IPS-20b (cell line): Measurements from ENCODE around the gene FAM174A.
"Not testable (repeated sequence)": the region's sequence is repeated elsewhere in the genome, so short reads cannot be mapped to it uniquely, and the experiment has no call there.

ENCODE experiments used
- H3K27ac ChIP-seq: one replicate; pipeline ENCODE4 v1.5.1; 2013; ENCODE audit warnings: low read length
- H3K27me3 ChIP-seq: 2 replicates; pipeline ENCODE4 v1.6.1; 2013; ENCODE audit warnings: mild to moderate bottlenecking, low read length, inconsistent platforms; ENCODE audit not compliant: insufficient read depth
- H3K36me3 ChIP-seq: 2 replicates; pipeline ENCODE4 v1.6.1; 2013; ENCODE audit warnings: low read depth, mild to moderate bottlenecking, inconsistent platforms, low read length, moderate library complexity; ENCODE audit not compliant: insufficient read depth
- H3K4me1 ChIP-seq: 2 replicates; pipeline ENCODE4 v1.6.1; 2013; ENCODE audit warnings: mild to moderate bottlenecking, control low read depth, inconsistent platforms, low read length, moderate library complexity; ENCODE audit not compliant: insufficient read depth
- H3K4me3 ChIP-seq: 2 replicates; pipeline ENCODE4 v1.5.1; 2013; ENCODE audit warnings: mild to moderate bottlenecking, low read length, inconsistent platforms
- H3K9ac ChIP-seq: 2 replicates; pipeline ENCODE4 v1.6.1; 2013; ENCODE audit warnings: low read depth, mild to moderate bottlenecking, inconsistent platforms, low read length, moderate library complexity
- H3K9me3 ChIP-seq: 2 replicates; pipeline ENCODE4 v1.6.1; 2013; ENCODE audit warnings: mild to moderate bottlenecking, low read depth, low read length, inconsistent platforms; ENCODE audit not compliant: insufficient read depth

The FAM174A gene

DNA sequence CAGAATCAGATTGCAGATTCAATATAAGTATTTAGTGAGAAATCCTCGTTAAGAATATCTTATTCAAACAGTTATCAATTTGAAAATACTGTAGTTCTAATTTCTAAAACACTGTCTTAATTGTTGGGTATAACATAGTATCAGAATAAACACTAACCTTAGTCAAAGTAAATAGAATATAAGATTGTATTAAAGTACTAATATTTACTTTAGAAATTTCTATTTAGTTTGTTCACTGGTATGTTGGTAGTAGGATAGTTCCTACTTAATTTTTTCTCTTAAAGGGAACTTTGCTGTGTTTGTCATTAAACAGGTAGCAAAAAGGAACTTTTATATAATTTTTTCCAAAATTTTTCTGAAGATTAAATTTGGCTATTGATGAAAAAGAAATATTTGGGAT is 42.3 kb downstream of the FAM174A start:
- Histone ChIP-seq H3K27me3 (no peaks in the 10 kb centered on the region), H3K36me3 (no peaks in the 10 kb centered on the region), H3K4me3 (no peak overlapping the region), H3K9ac (no peak overlapping the region), H3K27ac (no peak overlapping the region), H3K4me1 (no peaks in the 10 kb centered on the region), H3K9me3 (no peaks in the 10 kb centered on the region)

GRCh38 chr5:100584069-100584468 is 48.9 kb downstream of the FAM174A start:
- no peak overlapping the region for H3K4me3 ChIP-seq
- H3K27me3 ChIP-seq, result no peaks in the 10 kb centered on the region
- H3K9me3 ChIP-seq, result no peaks in the 10 kb centered on the region
- H3K36me3 ChIP-seq, result no peaks in the 10 kb centered on the region
- H3K4me1 ChIP-seq, result no peaks in the 10 kb centered on the region
- no peak overlapping the region for H3K9ac ChIP-seq
- no peak overlapping the region for H3K27ac ChIP-seq

- Histone ChIP-seq H3K4me1 (no peaks in the 10 kb centered on the region), H3K9me3 (no peaks in the 10 kb centered on the region), H3K9ac (no peak overlapping the region), H3K36me3 (no peaks in the 10 kb centered on the region), H3K27ac (no peak overlapping the region), H3K27me3 (no peaks in the 10 kb centered on the region), H3K4me3 (no peak overlapping the region)
Observed at GRCh38 chr5:100584889-100585288, 49.7 kb downstream of the FAM174A start.

DNA sequence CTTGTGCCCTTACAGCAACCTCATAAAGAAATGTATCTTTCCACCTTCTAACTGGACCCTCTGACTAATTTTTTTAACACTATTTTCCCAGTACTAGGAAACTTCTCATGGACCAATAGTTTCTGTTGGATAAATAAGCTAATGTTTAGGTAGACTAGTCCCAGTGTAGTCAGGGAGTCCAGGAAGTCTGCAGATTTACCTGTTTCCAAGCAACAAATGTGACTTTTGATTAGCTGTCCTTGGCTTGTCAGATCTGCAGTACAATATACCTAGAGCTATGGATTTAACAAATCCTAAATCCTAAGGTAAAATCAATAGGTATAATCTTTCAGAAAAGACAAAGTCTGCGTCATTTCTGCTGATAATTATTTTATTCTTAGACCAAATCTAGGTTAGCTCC is 55.7 kb downstream of the FAM174A start:
- no peaks in the 10 kb centered on the region for H3K27me3 ChIP-seq
- H3K9ac ChIP-seq, result no peak overlapping the region
- no peaks in the 10 kb centered on the region for H3K36me3 ChIP-seq
- no peak overlapping the region for H3K27ac ChIP-seq
- no peaks in the 10 kb centered on the region for H3K9me3 ChIP-seq
- no peaks in the 10 kb centered on the region; the same call in 1 of the 2 replicates for H3K4me1 ChIP-seq
- no peak overlapping the region for H3K4me3 ChIP-seq

- Histone ChIP-seq H3K9me3 (no peaks in the 10 kb centered on the region), H3K4me1 (no peaks in the 10 kb centered on the region; the same call in 1 of the 2 replicates), H3K4me3 (no peak overlapping the region), H3K27ac (no peak overlapping the region), H3K36me3 (no peaks in the 10 kb centered on the region), H3K9ac (no peak overlapping the region), H3K27me3 (no peaks in the 10 kb centered on the region)
Observed at GRCh38 chr5:100595152-100595811, 60.1 kb downstream of the FAM174A start.

GRCh38 chr5:100595812-100596173 is 60.6 kb downstream of the FAM174A start:
- Histone ChIP-seq H3K36me3 (no peaks in the 10 kb centered on the region), H3K4me3 (no peak overlapping the region), H3K4me1 (no peaks in the 10 kb centered on the region; the same call in 1 of the 2 replicates), H3K27ac (no peak overlapping the region), H3K27me3 (no peaks in the 10 kb centered on the region), H3K9me3 (no peaks in the 10 kb centered on the region), H3K9ac (no peak overlapping the region)

DNA sequence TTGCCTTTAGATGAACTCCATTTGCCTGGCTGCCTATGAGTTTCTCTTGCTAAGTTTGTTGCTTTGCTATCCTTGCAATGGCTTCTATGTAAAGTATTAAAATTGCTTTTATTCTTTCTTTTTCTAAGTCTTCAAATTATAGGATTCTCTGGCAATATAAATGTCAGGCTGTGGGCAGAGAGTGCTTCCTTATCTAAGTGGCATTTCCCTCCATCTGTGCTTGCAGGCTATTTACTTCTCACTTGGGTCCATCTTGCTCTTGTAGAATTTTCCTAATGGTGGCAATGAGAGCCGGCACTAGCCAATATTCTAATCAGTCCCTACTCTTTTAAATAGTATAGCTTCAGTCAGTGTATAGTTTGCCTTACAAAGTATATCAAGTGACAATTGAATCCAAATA is 63.3 kb downstream of the FAM174A start:
- Histone ChIP-seq H3K4me3 (no peak overlapping the region), H3K4me1 (no peaks in the 10 kb centered on the region), H3K9me3 (no peaks in the 10 kb centered on the region), H3K27me3 (no peaks in the 10 kb centered on the region), H3K36me3 (no peaks in the 10 kb centered on the region), H3K9ac (no peak overlapping the region), H3K27ac (no peak overlapping the region)

DNA sequence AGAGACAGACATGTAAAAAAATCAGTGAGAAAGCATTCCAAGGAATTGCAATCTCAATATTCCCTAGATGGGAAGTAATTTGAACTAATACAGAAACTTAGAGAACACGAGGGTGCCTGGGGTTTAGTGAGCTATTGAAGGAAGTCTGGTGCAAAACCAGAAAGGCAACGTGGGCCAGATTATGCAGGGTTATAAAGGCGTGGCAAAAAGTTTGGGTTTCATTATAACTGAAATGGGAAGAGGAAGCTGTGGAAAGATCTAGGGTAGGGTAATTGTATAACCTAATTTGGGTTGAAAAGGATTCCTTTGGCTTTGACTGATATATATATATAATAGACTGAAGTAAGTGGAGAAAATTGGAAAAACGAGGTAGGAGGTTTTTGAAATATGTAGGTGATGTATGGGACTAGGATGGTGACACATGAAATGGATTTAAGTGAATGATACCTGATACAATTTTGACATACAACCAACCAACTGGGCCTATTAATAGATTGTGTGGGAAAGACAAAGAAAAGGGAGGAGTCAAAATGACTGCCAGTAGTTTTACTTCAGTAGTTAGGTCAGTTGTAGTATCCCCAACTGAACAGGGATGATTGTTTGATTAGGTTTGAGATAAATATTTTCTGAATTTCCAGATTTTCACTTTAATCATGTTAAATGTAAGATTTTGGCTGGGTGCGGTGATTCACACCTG is 65.3 kb downstream of the FAM174A start:
- H3K9ac ChIP-seq, result no peak overlapping the region
- no peaks in the 10 kb centered on the region for H3K9me3 ChIP-seq
- H3K4me1 ChIP-seq, result no peaks in the 10 kb centered on the region
- no peak overlapping the region for H3K27ac ChIP-seq
- H3K36me3 ChIP-seq, result no peaks in the 10 kb centered on the region
- no peak overlapping the region for H3K4me3 ChIP-seq
- H3K27me3 ChIP-seq, result no peaks in the 10 kb centered on the region

DNA sequence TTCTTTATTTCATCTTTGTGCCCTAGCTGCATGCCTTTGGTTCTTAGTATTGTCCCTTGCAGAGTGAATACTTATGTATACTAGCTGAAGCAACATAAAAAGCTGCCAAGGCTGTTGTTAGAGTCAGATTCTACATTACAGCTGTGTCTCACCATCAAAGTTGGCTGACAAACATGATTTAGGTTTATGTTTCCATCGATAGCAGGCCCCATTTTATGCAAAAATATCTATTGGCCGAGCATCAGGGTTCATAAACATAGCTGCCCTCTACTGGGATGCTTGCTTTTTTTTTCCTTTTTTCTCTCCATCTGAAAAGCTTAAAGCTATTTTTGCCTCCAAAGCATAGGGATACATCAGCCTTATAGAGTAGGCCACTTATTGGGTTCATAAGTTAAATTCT is 68.0 kb downstream of the FAM174A start:
- no peak overlapping the region for H3K4me3 ChIP-seq
- no peaks in the 10 kb centered on the region for H3K36me3 ChIP-seq
- no peak overlapping the region for H3K27ac ChIP-seq
- H3K4me1 ChIP-seq, result no peaks in the 10 kb centered on the region
- H3K27me3 ChIP-seq, result no peaks in the 10 kb centered on the region
- no peak overlapping the region for H3K9ac ChIP-seq
- no peaks in the 10 kb centered on the region for H3K9me3 ChIP-seq

GRCh38 chr5:100604021-100604420 is 68.8 kb downstream of the FAM174A start:
- not testable (repeated sequence) for H3K4me3 ChIP-seq, H3K36me3 ChIP-seq, H3K27me3 ChIP-seq, H3K9ac ChIP-seq, H3K4me1 ChIP-seq, H3K9me3 ChIP-seq, H3K27ac ChIP-seq

GRCh38 chr5:100609594-100609993 is 74.4 kb downstream of the FAM174A start:
- H3K9me3 ChIP-seq, result no peaks in the 10 kb centered on the region

DNA sequence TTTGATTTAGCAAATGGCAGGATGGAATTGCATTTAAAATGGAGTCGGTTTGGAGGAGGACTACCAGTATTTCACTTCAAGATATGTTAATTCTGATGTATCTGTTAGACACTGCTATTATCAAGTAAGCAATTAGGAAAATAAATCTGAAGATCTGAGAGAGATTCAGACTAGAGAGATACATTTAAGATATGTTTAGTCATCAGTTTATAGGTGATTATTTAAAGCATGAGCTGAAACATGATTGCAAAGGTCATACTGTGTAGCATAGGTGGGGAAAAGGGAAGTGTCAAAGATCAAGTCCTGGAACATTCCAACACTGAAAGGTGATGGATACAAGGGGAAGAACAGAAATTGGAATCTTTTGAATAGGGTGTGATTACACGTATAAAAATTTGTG is 79.1 kb downstream of the FAM174A start:
- no peak overlapping the region for H3K9ac ChIP-seq
- no peaks in the 10 kb centered on the region for H3K4me1 ChIP-seq
- no peaks in the 10 kb centered on the region for H3K9me3 ChIP-seq
- H3K4me3 ChIP-seq, result no peak overlapping the region
- H3K27me3 ChIP-seq, result no peaks in the 10 kb centered on the region
- no peaks in the 10 kb centered on the region for H3K36me3 ChIP-seq
- no peak overlapping the region for H3K27ac ChIP-seq

More at GRCh38 chr5:100609594-100609993, 74.4 kb downstream of the FAM174A start:
- no peaks in the 10 kb centered on the region for H3K4me1 ChIP-seq
- no peaks in the 10 kb centered on the region for H3K27me3 ChIP-seq
- no peaks in the 10 kb centered on the region for H3K36me3 ChIP-seq
- no peak overlapping the region for H3K4me3 ChIP-seq
- H3K27ac ChIP-seq, result no peak overlapping the region
- no peak overlapping the region for H3K9ac ChIP-seq
